Measurements from ENCODE around the gene SORCS2.

- TF ChIP-seq, protein P1, sequence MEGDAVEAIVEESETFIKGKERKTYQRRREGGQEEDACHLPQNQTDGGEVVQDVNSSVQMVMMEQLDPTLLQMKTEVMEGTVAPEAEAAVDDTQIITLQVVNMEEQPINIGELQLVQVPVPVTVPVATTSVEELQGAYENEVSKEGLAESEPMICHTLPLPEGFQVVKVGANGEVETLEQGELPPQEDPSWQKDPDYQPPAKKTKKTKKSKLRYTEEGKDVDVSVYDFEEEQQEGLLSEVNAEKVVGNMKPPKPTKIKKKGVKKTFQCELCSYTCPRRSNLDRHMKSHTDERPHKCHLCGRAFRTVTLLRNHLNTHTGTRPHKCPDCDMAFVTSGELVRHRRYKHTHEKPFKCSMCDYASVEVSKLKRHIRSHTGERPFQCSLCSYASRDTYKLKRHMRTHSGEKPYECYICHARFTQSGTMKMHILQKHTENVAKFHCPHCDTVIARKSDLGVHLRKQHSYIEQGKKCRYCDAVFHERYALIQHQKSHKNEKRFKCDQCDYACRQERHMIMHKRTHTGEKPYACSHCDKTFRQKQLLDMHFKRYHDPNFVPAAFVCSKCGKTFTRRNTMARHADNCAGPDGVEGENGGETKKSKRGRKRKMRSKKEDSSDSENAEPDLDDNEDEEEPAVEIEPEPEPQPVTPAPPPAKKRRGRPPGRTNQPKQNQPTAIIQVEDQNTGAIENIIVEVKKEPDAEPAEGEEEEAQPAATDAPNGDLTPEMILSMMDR (IDR thresholded peaks at IDR 0.05; ENCODE audit: borderline replicate concordance, extremely low read depth, low read length, poor library complexity, severe bottlenecking): no peak
- no peak for TF ChIP-seq EZH2 (IDR thresholded peaks at IDR 0.05; ENCODE audit: borderline replicate concordance, low read depth, low read length, severe bottlenecking)
These were observed 364.2 kb downstream of the SORCS2 start for GRCh38 chr4:7556558-7556957.
